Activated CD8-positive, alpha-beta memory T cell treated with anti-CD3 and anti-CD28 coated beads, Interleukin-2, amount 50 U/mL, for 1 hour (primary cell): ENCODE data around the gene CTXN1.
"Not testable (repeated sequence)": the region's sequence is repeated elsewhere in the genome, so short reads cannot be mapped to it uniquely, and the experiment has no call there.

ENCODE experiments used
- DNase-seq: peaks from one replicate; pipeline ENCODE4 v3.0.0-alpha.2; 2020; ENCODE audit errors: extremely low read depth

CTXN1 gene

GRCh38 chr19:7925171-7925851 is 624 bp downstream of the CTXN1 start:
- no peak for DNase-seq

- no peak for DNase-seq
These were observed 1.2 kb downstream of the CTXN1 start for GRCh38 chr19:7924651-7925170.

DNA sequence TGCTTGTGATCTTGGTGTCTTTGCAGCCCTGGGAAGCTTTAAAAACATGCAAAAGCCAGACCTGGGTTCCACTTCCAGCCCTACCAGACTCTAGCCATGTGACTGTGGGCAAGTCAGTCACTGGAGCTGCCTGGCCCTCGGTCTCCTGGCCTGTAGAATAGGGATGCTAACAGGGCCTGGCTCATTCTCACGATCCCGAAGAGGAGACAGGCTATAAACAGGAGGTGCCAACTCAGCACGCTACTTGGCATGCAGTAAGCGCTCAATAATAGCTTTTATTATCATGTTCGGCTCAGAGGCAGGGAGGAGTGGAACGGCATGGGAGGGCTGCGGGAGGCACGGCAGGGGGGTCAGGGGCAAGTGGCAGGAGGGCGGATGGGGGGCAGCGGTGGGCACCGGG is 1.7 kb downstream of the CTXN1 start:
- no peak for DNase-seq

GRCh38 chr19:7923295-7924191 is 2.4 kb downstream of the CTXN1 start:
- DNase-seq = no peak

DNA sequence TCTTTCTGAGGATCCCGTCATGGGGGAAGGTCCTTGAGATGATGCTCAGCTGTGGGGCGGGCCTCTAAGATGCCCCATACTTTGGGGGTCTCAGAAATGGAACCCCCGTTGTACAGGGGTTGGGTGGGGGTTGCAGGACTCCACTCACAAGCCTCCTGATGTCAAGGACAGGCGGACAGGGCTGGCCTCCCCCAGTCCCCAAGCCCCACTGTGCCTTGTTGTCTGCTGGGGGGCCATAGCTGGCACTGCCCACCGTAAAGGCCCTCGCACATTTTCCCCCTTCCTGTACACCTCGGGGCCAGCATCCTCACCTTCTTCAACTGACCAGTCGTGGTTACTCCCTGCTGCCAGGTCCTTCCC is 3.1 kb downstream of the CTXN1 start:
- DNase-seq = no peak

DNA sequence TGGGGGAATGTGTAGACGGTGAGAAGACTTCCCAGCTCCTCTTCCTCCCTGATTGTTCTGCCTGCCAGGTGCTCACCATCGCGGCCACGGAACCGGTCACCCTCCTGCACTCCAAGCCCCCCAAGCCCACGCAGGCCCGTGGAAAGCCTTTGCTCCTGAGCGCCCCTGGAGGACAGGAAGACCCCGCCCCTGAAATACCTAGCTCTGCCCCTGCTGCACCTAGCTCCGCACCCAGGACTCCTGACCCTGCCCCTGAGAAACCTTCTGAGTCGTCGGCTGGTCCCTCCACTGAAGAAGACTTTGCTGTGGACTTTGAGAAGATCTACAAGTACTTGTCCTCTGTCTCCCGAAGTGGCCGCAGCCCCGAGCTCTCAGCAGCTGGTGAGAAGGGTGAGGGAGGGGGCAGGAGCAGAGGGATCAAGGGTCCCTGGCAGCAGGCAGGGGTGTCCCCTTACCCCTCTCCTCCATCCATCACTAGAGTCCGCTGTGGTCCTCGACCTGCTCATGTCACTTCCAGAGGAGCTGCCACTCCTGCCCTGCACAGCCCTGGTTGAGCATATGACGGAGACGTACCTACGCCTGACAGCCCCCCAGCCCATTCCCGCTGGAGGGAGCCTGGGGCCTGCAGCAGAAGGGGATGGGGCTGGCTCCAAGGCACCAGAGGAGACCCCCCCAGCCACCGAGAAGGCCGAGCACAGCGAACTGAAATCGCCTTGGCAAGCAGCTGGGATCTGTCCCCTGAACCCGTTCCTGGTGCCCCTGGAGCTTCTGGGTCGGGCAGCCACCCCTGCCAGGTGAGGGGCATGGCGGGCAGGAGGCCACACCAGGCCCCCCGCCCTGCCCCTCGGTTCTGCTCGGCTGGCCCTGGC is 3.7 kb downstream of the CTXN1 start:
- DNase-seq = no peak

DNA sequence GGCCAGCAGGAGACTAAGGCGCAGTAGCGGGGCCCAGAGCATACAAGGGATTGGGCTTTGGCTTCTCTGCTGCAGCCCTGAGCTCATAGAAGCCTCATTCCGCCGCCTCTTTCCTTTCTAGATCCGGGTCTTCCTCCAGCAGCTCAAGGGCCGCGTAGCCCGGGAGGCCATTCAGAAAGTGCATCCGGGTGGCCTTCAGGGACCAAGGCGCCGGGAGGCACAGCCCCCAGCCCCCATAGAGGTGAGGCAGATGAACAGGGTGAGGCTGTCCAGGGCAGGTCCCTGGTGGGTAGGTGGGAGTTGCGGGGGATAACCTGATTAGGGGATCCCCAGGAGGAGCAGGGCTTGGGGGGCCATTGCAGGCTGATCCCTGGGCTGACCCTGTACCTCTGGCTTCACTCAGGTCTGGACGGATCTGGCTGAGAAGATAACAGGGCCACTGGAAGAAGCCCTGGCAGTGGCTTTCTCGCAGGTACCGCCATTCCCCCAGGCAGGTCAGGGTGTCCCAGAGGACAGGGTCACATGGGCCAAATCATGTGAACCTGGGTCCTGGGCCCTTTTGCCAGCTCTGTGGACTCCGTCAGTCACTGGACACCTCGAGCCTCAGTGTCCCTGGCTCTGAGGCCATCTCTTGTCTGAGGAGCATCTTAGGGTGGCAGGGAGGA is 4.5 kb downstream of the CTXN1 start:
- DNase-seq = no peak

DNA sequence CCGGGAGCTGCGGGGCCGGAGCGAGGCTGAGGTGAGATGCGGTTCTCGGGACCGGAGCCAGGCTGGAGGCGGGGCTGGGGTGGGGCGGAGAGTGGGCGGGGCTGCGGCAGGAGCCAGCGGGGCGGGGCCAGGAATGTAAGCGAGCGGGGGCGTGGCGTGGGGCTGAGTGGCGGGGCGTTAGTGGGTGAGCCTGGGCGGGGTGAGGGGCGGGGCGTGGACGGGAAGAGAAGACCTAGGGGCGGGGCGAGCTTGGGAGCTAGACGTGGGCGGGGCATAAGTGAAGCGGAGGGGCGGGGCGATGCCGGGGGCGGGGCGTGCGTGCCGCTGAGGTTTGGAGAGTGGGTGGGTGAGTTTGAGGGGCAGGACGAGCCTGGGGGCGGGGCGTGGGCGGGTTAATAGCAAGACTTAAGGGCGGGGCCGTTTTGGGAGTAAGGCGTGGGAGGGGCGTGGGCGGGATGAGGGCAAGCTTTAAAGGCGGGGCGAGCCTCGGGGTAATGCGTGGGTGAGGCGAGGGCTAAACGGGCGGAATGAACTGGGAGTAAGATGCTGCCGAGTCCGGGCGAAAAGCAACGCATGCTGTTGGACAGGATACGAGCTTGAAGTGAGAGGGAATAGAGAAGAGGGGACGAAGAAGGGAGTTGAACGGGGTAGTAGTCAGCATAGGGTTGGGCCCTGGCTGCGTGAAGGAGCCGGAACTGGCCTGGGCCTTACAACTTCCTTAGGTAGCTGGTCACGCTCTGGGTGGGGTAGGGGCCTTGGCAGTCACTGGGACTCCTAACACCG is 5.2 kb downstream of the CTXN1 start:
- DNase-seq = peak; percentile 100

GRCh38 chr19:7919610-7920518 is 6.1 kb downstream of the CTXN1 start, which contains the start of gene SNAPC2:
Gene SNAPC2 (plus strand): TSS chr19:7920338. CDS start chr19:7920367, 29 bp downstream.
- peak; percentile 90 for DNase-seq

- no peak for DNase-seq
These were observed 7.1 kb downstream of the CTXN1 start for GRCh38 chr19:7918615-7919421.

DNA sequence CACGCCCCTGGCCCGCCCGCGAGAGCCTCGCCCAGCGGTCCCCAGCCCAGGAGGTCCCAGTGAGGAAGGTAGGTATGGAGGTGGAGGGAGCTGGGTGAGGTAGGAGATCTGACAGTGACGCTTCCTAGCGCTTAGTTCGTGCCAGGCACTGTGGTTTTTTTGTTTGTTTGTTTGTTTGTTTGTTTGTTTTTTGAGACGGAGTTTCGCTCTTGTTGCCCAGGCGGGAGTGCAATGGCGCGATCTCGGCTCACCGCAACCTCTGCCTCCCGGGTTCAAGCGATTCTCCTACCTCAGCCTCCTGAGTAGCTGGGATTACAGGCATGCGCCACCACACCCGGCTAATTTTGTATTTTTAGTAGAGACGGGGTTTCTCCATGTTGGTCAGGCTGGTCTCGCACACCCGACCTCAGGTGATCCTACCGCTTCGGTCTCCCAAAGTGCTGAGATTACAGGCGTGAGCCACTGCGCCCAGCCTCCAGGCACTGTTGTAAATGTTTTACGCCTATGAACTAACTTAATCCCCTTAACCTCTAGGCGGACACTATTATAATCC is 7.8 kb downstream of the CTXN1 start:
- not testable (repeated sequence) for DNase-seq

- DNase-seq = no peak
These were observed 8.5 kb downstream of the CTXN1 start for GRCh38 chr19:7917267-7918061.

DNA sequence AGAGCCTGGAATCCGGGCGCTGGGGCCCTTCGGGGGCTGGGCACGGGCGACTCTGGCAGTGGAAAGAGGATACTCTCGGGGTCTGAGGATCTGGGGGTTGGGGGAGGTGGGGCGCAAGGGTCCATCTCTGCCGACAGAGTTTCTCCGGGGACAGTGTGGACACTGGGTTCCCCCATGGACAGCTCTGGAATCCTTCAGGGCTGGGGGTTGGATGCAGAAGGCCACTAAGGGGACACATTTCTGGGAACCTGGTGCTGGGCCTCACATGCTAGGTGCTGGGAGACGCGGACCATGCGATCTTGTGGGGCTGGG is 9.0 kb downstream of the CTXN1 start:
- DNase-seq = no peak

GRCh38 chr19:7916103-7916954 is 9.6 kb downstream of the CTXN1 start:
- DNase-seq = no peak

GRCh38 chr19:7915250-7916102 is 10.5 kb downstream of the CTXN1 start:
- no peak for DNase-seq

- no peak for DNase-seq
These were observed 11.3 kb downstream of the CTXN1 start, which contains the start of gene TGFBR3L for GRCh38 chr19:7914598-7915045. Gene TGFBR3L (plus strand): TSS chr19:7914830.
